Prostate gland (tissue), 2 donors: ENCODE measurements around the gene CD69.

Experiments used
- POLR2A ChIP-seq: fragments of 450-650 bp; IDR thresholded peaks from one replicate; pipeline ENCODE4 v1.6.1; 2016; ENCODE audit warnings: antibody characterized with exemption, mild to moderate bottlenecking
- POLR2AphosphoS5 ChIP-seq: sonication (generic); formaldehyde crosslinking; IDR thresholded peaks from one replicate; pipeline ENCODE4 v1.6.1; 2017; ENCODE audit warnings: antibody characterized with exemption
- TF ChIP-seq, protein P1 (sequence below), 4 experiments: fragments of 200-600 bp in 2 of 4; fragments of 450-650 bp in 2 of 4; sonication (generic) in 2 of 4; IDR thresholded peaks; 1 replicate in 3 of 4; 2 replicates in 1 of 4; pipeline ENCODE4 v1.5.1; 2016 to 2019; ENCODE audit warnings: antibody characterized with exemption in 4 of 4, mild to moderate bottlenecking in 2 of 4, moderate library complexity in 2 of 4

GRCh38 chr12:9755035-9755434 is 5.7 kb downstream of the CD69 start:
- TF ChIP-seq, protein P1, sequence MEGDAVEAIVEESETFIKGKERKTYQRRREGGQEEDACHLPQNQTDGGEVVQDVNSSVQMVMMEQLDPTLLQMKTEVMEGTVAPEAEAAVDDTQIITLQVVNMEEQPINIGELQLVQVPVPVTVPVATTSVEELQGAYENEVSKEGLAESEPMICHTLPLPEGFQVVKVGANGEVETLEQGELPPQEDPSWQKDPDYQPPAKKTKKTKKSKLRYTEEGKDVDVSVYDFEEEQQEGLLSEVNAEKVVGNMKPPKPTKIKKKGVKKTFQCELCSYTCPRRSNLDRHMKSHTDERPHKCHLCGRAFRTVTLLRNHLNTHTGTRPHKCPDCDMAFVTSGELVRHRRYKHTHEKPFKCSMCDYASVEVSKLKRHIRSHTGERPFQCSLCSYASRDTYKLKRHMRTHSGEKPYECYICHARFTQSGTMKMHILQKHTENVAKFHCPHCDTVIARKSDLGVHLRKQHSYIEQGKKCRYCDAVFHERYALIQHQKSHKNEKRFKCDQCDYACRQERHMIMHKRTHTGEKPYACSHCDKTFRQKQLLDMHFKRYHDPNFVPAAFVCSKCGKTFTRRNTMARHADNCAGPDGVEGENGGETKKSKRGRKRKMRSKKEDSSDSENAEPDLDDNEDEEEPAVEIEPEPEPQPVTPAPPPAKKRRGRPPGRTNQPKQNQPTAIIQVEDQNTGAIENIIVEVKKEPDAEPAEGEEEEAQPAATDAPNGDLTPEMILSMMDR (IDR thresholded peaks at IDR 0.05): no peak
- TF ChIP-seq POLR2AphosphoS5 (no peak), POLR2A (no peak)
